H1 (cell line): Measurements from ENCODE around the gene SRI. TPM values are rescaled to one million over a fixed set of nuclear protein-coding genes. Genes with fewer than 3 reads are reported as not detected.
A peak's percentile ranks its signal among the peaks of the same experiment; 100 is the strongest.

Experiments
- CTCF ChIA-PET: fragments of 300-600 bp; sonication (Branson Sonifier 250); formaldehyde crosslinking; loops from one replicate; lab custom pipeline; 2021; ENCODE audit not compliant: partially characterized antibody; lab: Charles Lee
- POLR2A ChIA-PET: fragments of 300-600 bp; sonication (Branson Sonifier 250); formaldehyde crosslinking; loops from one replicate; lab custom pipeline; 2021; ENCODE audit warnings: inconsistent platforms; ENCODE audit not compliant: partially characterized antibody; lab: Charles Lee
- DNase-seq, 2 experiments: peaks; one replicate each; pipeline versions ENCODE4 v3.0.0 to v3.0.0-alpha.2; 2010 to 2022; ENCODE audit warnings: low spot score in 2 of 2, low read depth in 1 of 2, mixed read lengths in 1 of 2
- FAIRE-seq: peaks from 2 replicates; lab custom pipeline; 2011; peaks lifted over from hg19 to GRCh38; lab: Jason Lieb, UNC
- H2AFZ ChIP-seq: 2 replicates; pipeline ENCODE4 v1.8.1; 2012; ENCODE audit warnings: low read length, inconsistent platforms
- H2AK5ac ChIP-seq: 2 replicates; pipeline ENCODE4 v1.6.1; 2013; ENCODE audit warnings: low read depth, low read length
- H2BK120ac ChIP-seq: replicated peaks from 2 replicates; pipeline ENCODE3; 2013; ENCODE audit warnings: low read depth, low read length, inconsistent platforms
- H2BK12ac ChIP-seq: 2 replicates; pipeline ENCODE4 v1.6.1; 2013; ENCODE audit warnings: low read depth, low read length
- H2BK15ac ChIP-seq: 2 replicates; pipeline ENCODE4 v1.6.1; 2013; ENCODE audit warnings: low read length
- H2BK20ac ChIP-seq: 2 replicates; pipeline ENCODE4 v1.6.1; 2013; ENCODE audit warnings: low read length
- H2BK5ac ChIP-seq: 2 replicates; pipeline ENCODE4 v1.6.1; 2013; ENCODE audit warnings: low read depth, low read length
- H3K14ac ChIP-seq: 2 replicates; pipeline ENCODE4 v1.6.1; 2013; ENCODE audit warnings: inconsistent platforms; ENCODE audit not compliant: insufficient read length
- H3K18ac ChIP-seq: 2 replicates; pipeline ENCODE4 v1.6.1; 2013; ENCODE audit warnings: low read length; ENCODE audit errors: extremely low read depth
- H3K23ac ChIP-seq: 2 replicates; pipeline ENCODE4 v1.6.1; 2013; ENCODE audit warnings: inconsistent platforms; ENCODE audit not compliant: insufficient read length
- H3K23me2 ChIP-seq: 2 replicates; pipeline ENCODE4 v1.6.1; 2013; ENCODE audit warnings: low read depth, low read length
- H3K27ac ChIP-seq: 2 replicates; pipeline ENCODE4 v1.6.1; 2011; ENCODE audit warnings: low read depth, low read length, inconsistent platforms
- H3K27me3 ChIP-seq, 4 experiments: replicated peaks in 1 of 4; 1 replicate in 1 of 4; 2 replicates in 3 of 4; pipeline versions ENCODE4 v1.6.1 to v1.8.1; 2011 to 2013; ENCODE audit warnings: low read length in 3 of 4, mild to moderate bottlenecking in 3 of 4, inconsistent platforms in 2 of 4, mixed read lengths in 2 of 4, moderate library complexity in 1 of 4; ENCODE audit not compliant: control insufficient read depth in 3 of 4, insufficient read depth in 3 of 4; ENCODE audit errors: extremely low read depth in 1 of 4
- H3K36me3 ChIP-seq, 4 experiments: 2 replicates each; pipeline versions ENCODE4 v1.6.1 to v1.8.1; 2011 to 2013; ENCODE audit warnings: mild to moderate bottlenecking in 4 of 4, low read length in 3 of 4, moderate library complexity in 2 of 4, control low read depth in 1 of 4, inconsistent platforms in 1 of 4; ENCODE audit not compliant: insufficient read depth in 4 of 4, control insufficient read depth in 2 of 4
- H3K4ac ChIP-seq: replicated peaks from 2 replicates; pipeline ENCODE3; 2013; ENCODE audit warnings: low read length, low read depth, mixed read lengths, inconsistent platforms; ENCODE audit not compliant: insufficient read length
- H3K4me1 ChIP-seq, 4 experiments: replicated peaks in 1 of 4; 1 replicate in 1 of 4; 2 replicates in 3 of 4; pipeline versions ENCODE4 v1.6.1 to v1.8.1; 2011 to 2013; ENCODE audit warnings: low read length in 3 of 4, inconsistent platforms in 2 of 4, mixed read lengths in 1 of 4; ENCODE audit not compliant: insufficient read depth in 4 of 4, control insufficient read depth in 3 of 4
- H3K4me2 ChIP-seq, 2 experiments: 2 replicates each; pipeline versions ENCODE4 v1.6.1 to v1.8.1; 2011 to 2013; ENCODE audit warnings: low read depth in 2 of 2, low read length in 2 of 2, control low read depth in 1 of 2, inconsistent platforms in 1 of 2, mild to moderate bottlenecking in 1 of 2; ENCODE audit not compliant: insufficient read depth in 1 of 2
- H3K4me3 ChIP-seq, 4 experiments: fragments of 200-600, 300-600 bp in 1 of 4; sonication (generic), shearing (Covaris generic), sonication (Bioruptor Twin) in 1 of 4; 2 replicates each; pipeline versions ENCODE4 v1.5.1 to v1.8.1; 2011 to 2016; ENCODE audit warnings: low read length in 4 of 4, low read depth in 3 of 4, control low read depth in 2 of 4, inconsistent platforms in 2 of 4, mild to moderate bottlenecking in 2 of 4, mixed read lengths in 1 of 4, moderate library complexity in 1 of 4; ENCODE audit not compliant: insufficient read depth in 2 of 4; ENCODE audit errors: extremely low read depth in 1 of 4
- H3K56ac ChIP-seq: replicated peaks from 2 replicates; pipeline ENCODE3; 2013; ENCODE audit warnings: low read depth, mild to moderate bottlenecking, mixed read lengths, low read length, inconsistent platforms; ENCODE audit not compliant: insufficient read length
- H3K79me1 ChIP-seq: 2 replicates; pipeline ENCODE4 v1.6.1; 2013; ENCODE audit warnings: low read depth, low read length, control low read depth
- H3K79me2 ChIP-seq, 2 experiments: 2 replicates each; pipeline versions ENCODE4 v1.6.1 to v1.8.1; 2012 to 2013; ENCODE audit warnings: low read length in 2 of 2, mild to moderate bottlenecking in 2 of 2, inconsistent platforms in 1 of 2; ENCODE audit not compliant: insufficient read depth in 2 of 2, control insufficient read depth in 1 of 2
- H3K9ac ChIP-seq, 4 experiments: replicated peaks in 1 of 4; 1 replicate in 1 of 4; 2 replicates in 3 of 4; pipeline versions ENCODE4 v1.6.1 to v1.8.1; 2011 to 2013; ENCODE audit warnings: low read depth in 3 of 4, low read length in 3 of 4, control low read depth in 2 of 4, mild to moderate bottlenecking in 2 of 4, moderate library complexity in 2 of 4, inconsistent platforms in 1 of 4; ENCODE audit errors: extremely low read depth in 1 of 4
- H3K9me3 ChIP-seq, 2 experiments: 2 replicates each; pipeline versions ENCODE4 v1.6.1 to v1.8.1; 2012 to 2013; ENCODE audit warnings: mild to moderate bottlenecking in 2 of 2, moderate library complexity in 2 of 2, control low read depth in 1 of 2, inconsistent platforms in 1 of 2, low read depth in 1 of 2, low read length in 1 of 2, mixed read lengths in 1 of 2; ENCODE audit not compliant: insufficient read depth in 2 of 2
- H4K20me1 ChIP-seq, 2 experiments: replicated peaks in 1 of 2; 2 replicates each; pipeline versions ENCODE3 to v1.8.1; 2011 to 2013; ENCODE audit warnings: inconsistent platforms in 2 of 2, low read length in 2 of 2, mild to moderate bottlenecking in 1 of 2; ENCODE audit not compliant: insufficient read depth in 2 of 2, control insufficient read depth in 1 of 2
- H4K5ac ChIP-seq: 2 replicates; pipeline ENCODE4 v1.6.1; 2013; ENCODE audit warnings: low read length, low read depth, mixed read lengths, inconsistent platforms; ENCODE audit not compliant: insufficient read length
- H4K8ac ChIP-seq: 2 replicates; pipeline ENCODE4 v1.8.0; 2013; ENCODE audit warnings: mild to moderate bottlenecking, moderate library complexity, low read length, inconsistent platforms; ENCODE audit not compliant: insufficient read depth; ENCODE audit errors: extremely low read depth
- H4K91ac ChIP-seq: replicated peaks from 2 replicates; pipeline ENCODE3; 2013; ENCODE audit warnings: low read length, mixed read lengths, inconsistent platforms; ENCODE audit not compliant: insufficient read length
- ASH2L ChIP-seq: fragments of 200-600, 300-600 bp; sonication (generic); IDR thresholded peaks from one replicate; pipeline ENCODE4 v1.7.1; 2017; ENCODE audit warnings: low read length
- ATF3 ChIP-seq: IDR thresholded peaks from 2 replicates; pipeline ENCODE4 v1.6.1; 2011; ENCODE audit warnings: low read depth, mild to moderate bottlenecking, low read length; ENCODE audit not compliant: insufficient read depth
- CREB1 ChIP-seq: IDR thresholded peaks from 2 replicates; pipeline ENCODE4 v1.6.1; 2012; ENCODE audit warnings: inconsistent platforms
- GTF2F1 ChIP-seq: IDR thresholded peaks from 2 replicates; pipeline ENCODE4 v1.6.1; 2012; ENCODE audit warnings: low read depth, low read length, improper control_type of control experiment, borderline replicate concordance
- NANOG ChIP-seq: IDR thresholded peaks from 2 replicates; pipeline ENCODE4 v1.6.1; 2011; ENCODE audit warnings: low read length, low read depth, mild to moderate bottlenecking, inconsistent platforms; ENCODE audit not compliant: insufficient read depth, poor library complexity, severe bottlenecking
- RXRA ChIP-seq: IDR thresholded peaks from 2 replicates; pipeline ENCODE4 v1.6.1; 2011; ENCODE audit warnings: low read depth, mild to moderate bottlenecking, low read length, moderate library complexity; ENCODE audit not compliant: insufficient read depth
- WGBS, 2 experiments: shearing (Covaris generic) in 1 of 2; methylation state at CpG; one replicate each; pipeline versions ENCODE4 v1.1.6 to v1.1.7; 2013 to 2015; ENCODE audit warnings: low lambda C conversion rate in 2 of 2, mixed read lengths in 2 of 2, inconsistent platforms in 1 of 2, low coverage in 1 of 2, missing lambda C conversion rate in 1 of 2; ENCODE audit not compliant: insufficient replicate concordance in 2 of 2, insufficient coverage in 1 of 2, insufficient read length in 1 of 2; ENCODE audit errors: extremely low coverage in 1 of 2, missing lambda C conversion rate in 1 of 2; 5-methylcytosine and 5-hydroxymethylcytosine counted together
- polyA plus RNA-seq, 7 experiments: library from polyadenylated mRNA; depleted of rRNA in 3 of 7; stranded (reverse) in 5 of 7; unstranded in 2 of 7; fragments of >200 nt in 5 of 7; fragments of 200-250 nt in 2 of 7; gene quantifications; 1 replicate in 5 of 7; 2 replicates in 1 of 7; 4 replicates in 1 of 7; pipeline versions ENCODE4 v1.2.1 to v1.2.3, GENCODE V29; 2011 to 2013; ENCODE audit warnings: missing spikeins in 2 of 7, mixed read lengths in 2 of 7
- total RNA-seq: library from RNA; stranded (reverse); fragmentation: NEBNext Ultra II Directional; extraction: Animal tissue kit (Norgen Biotek cat#: 25700); gene quantifications from 2 replicates; pipeline ENCODE4 v1.2.1, GENCODE V29; 2021

SRI gene
- total and polyA plus RNA-seq, 2 of the 8 experiments (the other 6 are each of a cell fraction or from before 2014, with no cell fraction given): 118 to 170 TPM

DNA sequence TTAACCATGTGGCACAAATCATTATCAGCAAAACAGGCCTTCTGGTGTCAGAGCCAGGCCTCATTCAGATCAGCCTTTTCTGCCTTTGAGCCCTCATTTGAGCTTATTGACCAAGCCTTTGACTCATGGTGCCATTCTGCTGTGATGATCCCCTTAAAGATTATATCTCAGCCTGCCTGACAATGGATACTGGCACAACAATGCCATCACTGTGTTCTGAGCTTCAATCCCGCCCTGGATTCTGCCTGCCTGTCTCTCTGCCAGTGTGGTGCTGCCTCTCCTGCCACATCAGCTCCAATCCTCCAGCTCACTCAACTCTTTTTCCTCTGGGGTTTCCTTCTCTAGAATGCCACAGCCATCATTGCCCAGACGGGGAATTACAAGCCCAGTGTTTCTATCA, 52.6 kb downstream of the SRI start:
- no peaks in the 10 kb centered on the region for H4K20me1 ChIP-seq
- H2BK12ac ChIP-seq: no peak overlapping the region
- no peak overlapping the region for H2AFZ ChIP-seq
- no peak overlapping the region for H2BK20ac ChIP-seq
- CTCF ChIA-PET: interaction anchor here (1.1 to 1.4 kb wide), 2 partner anchors 15 to 18 kb away, joined by 3 read pairs; no protein-coding TSS in a partner anchor
- no peak overlapping the region for H3K4me3 ChIP-seq
- DNase-seq: no peak
- WGBS, 2 experiments: 75% methylated on average over 2 of the region's 2 CpGs; no CpG with 5 or more reads in 1 of the 2 experiments
- H4K91ac ChIP-seq: no peak overlapping the region
- no peaks in the 10 kb centered on the region for H3K27me3 ChIP-seq
- H3K36me3 ChIP-seq: no peaks in the 10 kb centered on the region; a peak in 1 of 8 replicates
- H3K9me3 ChIP-seq: no peaks in the 10 kb centered on the region
- no peak overlapping the region for H3K14ac ChIP-seq
- no peaks in the 10 kb centered on the region for H3K79me2 ChIP-seq
- H3K18ac ChIP-seq: no peak overlapping the region
- H4K8ac ChIP-seq: no peak overlapping the region
- H2AK5ac ChIP-seq: no peak overlapping the region
- no peak overlapping the region for H3K4ac ChIP-seq
- H3K4me2 ChIP-seq: no peak overlapping the region
- H2BK120ac ChIP-seq: no peak overlapping the region
- no peaks in the 10 kb centered on the region for H3K79me1 ChIP-seq
- H3K9ac ChIP-seq: 0 out of 7 replicates have a peak overlapping the region, but pooled peaks of 1 of the 4 experiments have one; percentile 11
- no peak overlapping the region for H2BK15ac ChIP-seq
- no peaks in the 10 kb centered on the region for H3K4me1 ChIP-seq
- H3K27ac ChIP-seq: no peak overlapping the region
- no peaks in the 10 kb centered on the region for H3K23me2 ChIP-seq
- POLR2A ChIA-PET: no interaction called here
- no peak overlapping the region for H4K5ac ChIP-seq
- FAIRE-seq: no peak
- no peak overlapping the region for H3K23ac ChIP-seq
- no peak overlapping the region for H3K56ac ChIP-seq
- H2BK5ac ChIP-seq: no peak overlapping the region
- TF ChIP-seq GTF2F1 (no peak), ASH2L (no peak), CREB1 (no peak), NANOG (no peak), RXRA (no peak), ATF3 (no peak)
